GM19438 (cell line): ENCODE results near the gene RTP4.
"Not testable (repeated sequence)": the region's sequence is repeated elsewhere in the genome, so short reads cannot be mapped to it uniquely, and the experiment has no call there.

Experiments used
- ATAC-seq: cut with Tn5 transposase; IDR thresholded peaks from one replicate; pipeline ENCODE4 v1.9.1; 2021; ENCODE audit warnings: low read depth; ENCODE audit not compliant: unreplicated experiment

The RTP4 gene

GRCh38 chr3:187367561-187368103 lies 553 bp upstream of the RTP4 start:
- peak; percentile 2 for ATAC-seq

GRCh38 chr3:187369089-187369447 lies 883 bp downstream of the RTP4 start:
- ATAC-seq, result no peak

- ATAC-seq, result no peak
Measured at GRCh38 chr3:187370051-187370450, 1.9 kb downstream of the RTP4 start.

GRCh38 chr3:187375581-187375980 lies 7.4 kb downstream of the RTP4 start:
- no peak for ATAC-seq

- ATAC-seq, result no peak
Measured at GRCh38 chr3:187377842-187378241, 9.7 kb downstream of the RTP4 start.

- no peak for ATAC-seq
Measured at GRCh38 chr3:187382609-187383151, 14.5 kb downstream of the RTP4 start.

GRCh38 chr3:187383246-187383645 lies 15.1 kb downstream of the RTP4 start:
- ATAC-seq, result no peak

- no peak for ATAC-seq
Measured at GRCh38 chr3:187385296-187385695, 17.1 kb downstream of the RTP4 start.

- ATAC-seq, result no peak
Measured at GRCh38 chr3:187396661-187397060, 28.5 kb downstream of the RTP4 start.

- ATAC-seq, result no peak
Measured at GRCh38 chr3:187398955-187399354, 30.8 kb downstream of the RTP4 start.

- ATAC-seq, result no peak
Measured at GRCh38 chr3:187400756-187401155, 32.6 kb downstream of the RTP4 start.

- ATAC-seq, result no peak
Measured at GRCh38 chr3:187401856-187402255, 33.7 kb downstream of the RTP4 start.

GRCh38 chr3:187403768-187404288 lies 35.6 kb downstream of the RTP4 start:
- ATAC-seq, result no peak

GRCh38 chr3:187406927-187407326 lies 38.7 kb downstream of the RTP4 start:
- no peak for ATAC-seq

- not testable (repeated sequence) for ATAC-seq
Measured at GRCh38 chr3:187411991-187412781, 44.0 kb downstream of the RTP4 start.
